ENCODE data around the gene DOCK11. TPM values are rescaled to one million over a fixed set of nuclear protein-coding genes. Genes with fewer than 3 reads are reported as not detected.

DOCK11 gene
- total and polyA plus RNA-seq, 10 of the 15 experiments (the other 5 are each of a cell fraction or from before 2014, with no cell fraction given) = 16.3 to 30.7 (median 19.8) TPM

DNA sequence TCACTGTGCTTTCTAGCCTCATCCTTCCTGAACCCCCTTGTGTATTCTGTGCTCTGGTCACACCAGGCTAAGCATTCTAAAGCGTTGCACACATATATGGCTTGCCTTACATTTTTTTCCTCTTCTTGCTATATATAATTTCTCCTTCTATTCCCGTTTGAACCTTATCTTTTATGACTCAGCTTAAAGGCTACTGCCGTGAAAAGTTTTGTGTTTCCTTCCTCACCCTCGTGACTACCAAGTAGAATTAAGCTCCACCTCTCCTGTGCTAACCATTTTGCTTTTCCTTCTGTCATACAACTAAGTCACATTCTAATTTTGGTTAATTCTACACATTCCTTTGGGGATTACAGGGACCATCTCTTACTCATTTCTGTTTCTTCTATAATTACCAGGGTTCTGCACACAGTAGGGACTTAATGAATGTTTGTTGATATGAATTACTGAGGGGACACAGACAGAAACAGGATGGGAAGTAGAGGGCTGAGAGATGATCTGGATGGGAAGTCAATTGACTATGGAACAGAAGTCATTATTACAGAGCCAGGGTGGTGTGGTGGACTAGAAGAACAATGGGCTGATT is 67.1 kb downstream of the DOCK11 start (continued):
- TF ChIP-seq IRF5 (IDR thresholded peaks at IDR 0.05; ENCODE audit: borderline replicate concordance) (no peak), POU2F2 (IDR thresholded peaks at IDR 0.05; ENCODE audit: borderline replicate concordance, low read depth, low read length) (no peak)

GRCh38 chrX:118564498-118564897 is 68.9 kb downstream of the DOCK11 start:
- no peak overlapping the region for H3K4me2 ChIP-seq (ENCODE audit: control insufficient read depth, insufficient read depth)
- no peak for FAIRE-seq
- POLR2A ChIA-PET = no interaction called here
- H3K27me3 ChIP-seq (replicated peaks in 1 of 2; ENCODE audit: control insufficient read depth in 2 of 2, insufficient read depth in 2 of 2, low read length in 1 of 2) = no peaks in the 10 kb centered on the region
- CTCF ChIA-PET = no interaction called here
- H2AFZ ChIP-seq (ENCODE audit: control insufficient read depth, low read depth, low read length) = no peak overlapping the region
- BruUV-seq (replicated peaks) = no TSS peak
- 70% methylated on average over 1 of the region's 1 CpG for WGBS (ENCODE audit: insufficient coverage, insufficient replicate concordance, low lambda C conversion rate, missing lambda C conversion rate)
- intact Hi-C loops (cut with micrococcal nuclease; ENCODE audit: unreplicated experiment) = no loop called here
- H3K4me3 ChIP-seq = no peak overlapping the region
- no peaks in the 10 kb centered on the region for H4K20me1 ChIP-seq (ENCODE audit: control insufficient read depth, insufficient read depth)
- H3K9ac ChIP-seq (ENCODE audit: control insufficient read depth, insufficient read depth, low read length) = no peak overlapping the region
- RAD21 ChIA-PET (ENCODE audit: unreplicated experiment) = no interaction called here
- no peaks in the 10 kb centered on the region for H3K9me3 ChIP-seq (replicated peaks; ENCODE audit: control insufficient read depth, insufficient read depth, low read length)
- no peaks in the 10 kb centered on the region for H3K79me2 ChIP-seq (ENCODE audit: control insufficient read depth, insufficient read depth, low read length)
- DNase-seq (ENCODE audit: low read depth, low spot score) = no peak
- ATAC-seq = no peak
- H3K36me3 ChIP-seq (ENCODE audit: control insufficient read depth in 2 of 2, insufficient read depth in 2 of 2, low read length in 1 of 2) = no peaks in the 10 kb centered on the region; a peak in 1 of 4 replicates
- in situ Hi-C loops (cut with MboI) = no loop called here
- H3K27ac ChIP-seq (ENCODE audit: control insufficient read depth, insufficient read depth) = no peak overlapping the region
- H3K4me1 ChIP-seq (ENCODE audit: control insufficient read depth, insufficient read depth, low read length) = no peaks in the 10 kb centered on the region
- SMC1A ChIA-PET (ENCODE audit: uncharacterized antibody, unreplicated experiment) = no interaction called here
- TF ChIP-seq POLR2A (IDR thresholded peaks at IDR 0.05; ENCODE audit: low read depth, low read length) = no peak
- no peak for TF ChIP-seq LARP7 (IDR thresholded peaks at IDR 0.05)
- no peak for TF ChIP-seq MTA3 (IDR thresholded peaks at IDR 0.05; ENCODE audit: borderline replicate concordance, low read length)
- no peak for TF ChIP-seq JUNB (IDR thresholded peaks at IDR 0.05)
- TF ChIP-seq NR2C1 (IDR thresholded peaks at IDR 0.05) = no peak
- TF ChIP-seq HCFC1 (IDR thresholded peaks at IDR 0.05; ENCODE audit: low read length) = no peak
- TF ChIP-seq SUPT20H (IDR thresholded peaks at IDR 0.05; ENCODE audit: borderline replicate concordance, control insufficient read depth, low read depth, low read length) = no peak
- TF ChIP-seq, protein P1, sequence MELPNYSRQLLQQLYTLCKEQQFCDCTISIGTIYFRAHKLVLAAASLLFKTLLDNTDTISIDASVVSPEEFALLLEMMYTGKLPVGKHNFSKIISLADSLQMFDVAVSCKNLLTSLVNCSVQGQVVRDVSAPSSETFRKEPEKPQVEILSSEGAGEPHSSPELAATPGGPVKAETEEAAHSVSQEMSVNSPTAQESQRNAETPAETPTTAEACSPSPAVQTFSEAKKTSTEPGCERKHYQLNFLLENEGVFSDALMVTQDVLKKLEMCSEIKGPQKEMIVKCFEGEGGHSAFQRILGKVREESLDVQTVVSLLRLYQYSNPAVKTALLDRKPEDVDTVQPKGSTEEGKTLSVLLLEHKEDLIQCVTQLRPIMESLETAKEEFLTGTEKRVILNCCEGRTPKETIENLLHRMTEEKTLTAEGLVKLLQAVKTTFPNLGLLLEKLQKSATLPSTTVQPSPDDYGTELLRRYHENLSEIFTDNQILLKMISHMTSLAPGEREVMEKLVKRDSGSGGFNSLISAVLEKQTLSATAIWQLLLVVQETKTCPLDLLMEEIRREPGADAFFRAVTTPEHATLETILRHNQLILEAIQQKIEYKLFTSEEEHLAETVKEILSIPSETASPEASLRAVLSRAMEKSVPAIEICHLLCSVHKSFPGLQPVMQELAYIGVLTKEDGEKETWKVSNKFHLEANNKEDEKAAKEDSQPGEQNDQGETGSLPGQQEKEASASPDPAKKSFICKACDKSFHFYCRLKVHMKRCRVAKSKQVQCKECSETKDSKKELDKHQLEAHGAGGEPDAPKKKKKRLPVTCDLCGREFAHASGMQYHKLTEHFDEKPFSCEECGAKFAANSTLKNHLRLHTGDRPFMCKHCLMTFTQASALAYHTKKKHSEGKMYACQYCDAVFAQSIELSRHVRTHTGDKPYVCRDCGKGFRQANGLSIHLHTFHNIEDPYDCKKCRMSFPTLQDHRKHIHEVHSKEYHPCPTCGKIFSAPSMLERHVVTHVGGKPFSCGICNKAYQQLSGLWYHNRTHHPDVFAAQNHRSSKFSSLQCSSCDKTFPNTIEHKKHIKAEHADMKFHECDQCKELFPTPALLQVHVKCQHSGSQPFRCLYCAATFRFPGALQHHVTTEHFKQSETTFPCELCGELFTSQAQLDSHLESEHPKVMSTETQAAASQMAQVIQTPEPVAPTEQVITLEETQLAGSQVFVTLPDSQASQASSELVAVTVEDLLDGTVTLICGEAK (IDR thresholded peaks at IDR 0.05; ENCODE audit: borderline replicate concordance) = no peak
- TF ChIP-seq SPI1 (IDR thresholded peaks at IDR 0.05; ENCODE audit: borderline replicate concordance, insufficient read depth, low read depth, low read length) = no peak
- no peak for TF ChIP-seq EZH2 (IDR thresholded peaks at IDR 0.05; ENCODE audit: borderline replicate concordance, control insufficient read depth, low read depth, low read length)
- no peak for TF ChIP-seq NBN (IDR thresholded peaks at IDR 0.05)
- TF ChIP-seq YBX1 (IDR thresholded peaks at IDR 0.05) = no peak
- TF ChIP-seq BMI1 (IDR thresholded peaks at IDR 0.05; ENCODE audit: borderline replicate concordance) = no peak
- TF ChIP-seq, protein P2, sequence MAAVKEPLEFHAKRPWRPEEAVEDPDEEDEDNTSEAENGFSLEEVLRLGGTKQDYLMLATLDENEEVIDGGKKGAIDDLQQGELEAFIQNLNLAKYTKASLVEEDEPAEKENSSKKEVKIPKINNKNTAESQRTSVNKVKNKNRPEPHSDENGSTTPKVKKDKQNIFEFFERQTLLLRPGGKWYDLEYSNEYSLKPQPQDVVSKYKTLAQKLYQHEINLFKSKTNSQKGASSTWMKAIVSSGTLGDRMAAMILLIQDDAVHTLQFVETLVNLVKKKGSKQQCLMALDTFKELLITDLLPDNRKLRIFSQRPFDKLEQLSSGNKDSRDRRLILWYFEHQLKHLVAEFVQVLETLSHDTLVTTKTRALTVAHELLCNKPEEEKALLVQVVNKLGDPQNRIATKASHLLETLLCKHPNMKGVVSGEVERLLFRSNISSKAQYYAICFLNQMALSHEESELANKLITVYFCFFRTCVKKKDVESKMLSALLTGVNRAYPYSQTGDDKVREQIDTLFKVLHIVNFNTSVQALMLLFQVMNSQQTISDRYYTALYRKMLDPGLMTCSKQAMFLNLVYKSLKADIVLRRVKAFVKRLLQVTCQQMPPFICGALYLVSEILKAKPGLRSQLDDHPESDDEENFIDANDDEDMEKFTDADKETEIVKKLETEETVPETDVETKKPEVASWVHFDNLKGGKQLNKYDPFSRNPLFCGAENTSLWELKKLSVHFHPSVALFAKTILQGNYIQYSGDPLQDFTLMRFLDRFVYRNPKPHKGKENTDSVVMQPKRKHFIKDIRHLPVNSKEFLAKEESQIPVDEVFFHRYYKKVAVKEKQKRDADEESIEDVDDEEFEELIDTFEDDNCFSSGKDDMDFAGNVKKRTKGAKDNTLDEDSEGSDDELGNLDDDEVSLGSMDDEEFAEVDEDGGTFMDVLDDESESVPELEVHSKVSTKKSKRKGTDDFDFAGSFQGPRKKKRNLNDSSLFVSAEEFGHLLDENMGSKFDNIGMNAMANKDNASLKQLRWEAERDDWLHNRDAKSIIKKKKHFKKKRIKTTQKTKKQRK (IDR thresholded peaks at IDR 0.05; ENCODE audit: low read depth, low read length) = no peak
- TF ChIP-seq BCL11A (IDR thresholded peaks at IDR 0.05; ENCODE audit: low read depth, low read length) = no peak
